GM18505 (cell line): ENCODE results near the gene TEAD1.

ENCODE experiments used
- ATAC-seq: cut with Tn5 transposase; IDR thresholded peaks from one replicate; pipeline ENCODE4 v1.9.1; 2021; ENCODE audit not compliant: unreplicated experiment
- POLR2A ChIP-seq: IDR thresholded peaks from 4 replicates; pipeline ENCODE4 v1.6.1; 2011; ENCODE audit warnings: borderline replicate concordance; ENCODE audit not compliant: insufficient read depth, insufficient read length; ENCODE audit errors: extremely low read depth

The TEAD1 gene

DNA sequence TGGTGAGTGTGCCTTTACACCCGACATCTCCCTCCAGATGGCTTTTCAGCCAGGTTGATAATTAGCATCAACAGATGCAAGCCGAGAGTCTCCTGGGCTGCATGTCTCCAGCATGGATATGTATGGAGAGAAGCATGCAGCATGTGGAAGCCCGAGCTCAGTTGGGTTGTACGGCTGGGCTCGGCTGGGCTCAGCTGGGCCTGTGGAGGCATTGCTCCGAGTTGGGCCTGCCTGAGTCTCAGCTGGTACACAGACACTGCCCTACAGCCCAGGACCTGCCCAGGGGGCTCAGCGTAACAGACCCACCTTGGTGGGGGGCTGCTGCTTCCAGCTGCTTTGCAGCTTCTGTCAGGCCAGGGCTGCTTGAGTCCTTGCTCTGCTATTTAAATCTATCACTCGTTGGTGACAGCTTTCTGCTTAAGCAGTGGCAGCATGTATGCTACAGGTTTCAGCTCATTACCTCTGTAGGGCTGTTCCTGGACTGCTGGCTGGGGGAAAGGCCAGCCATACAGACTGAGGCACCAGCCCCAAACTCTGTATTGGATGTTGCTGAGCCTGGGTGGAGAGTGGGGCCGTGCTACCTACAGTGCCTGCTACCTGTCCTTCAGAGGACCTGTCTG lies 115.5 kb downstream of the TEAD1 start:
- no peak for TF ChIP-seq POLR2A
- ATAC-seq, result no peak

DNA sequence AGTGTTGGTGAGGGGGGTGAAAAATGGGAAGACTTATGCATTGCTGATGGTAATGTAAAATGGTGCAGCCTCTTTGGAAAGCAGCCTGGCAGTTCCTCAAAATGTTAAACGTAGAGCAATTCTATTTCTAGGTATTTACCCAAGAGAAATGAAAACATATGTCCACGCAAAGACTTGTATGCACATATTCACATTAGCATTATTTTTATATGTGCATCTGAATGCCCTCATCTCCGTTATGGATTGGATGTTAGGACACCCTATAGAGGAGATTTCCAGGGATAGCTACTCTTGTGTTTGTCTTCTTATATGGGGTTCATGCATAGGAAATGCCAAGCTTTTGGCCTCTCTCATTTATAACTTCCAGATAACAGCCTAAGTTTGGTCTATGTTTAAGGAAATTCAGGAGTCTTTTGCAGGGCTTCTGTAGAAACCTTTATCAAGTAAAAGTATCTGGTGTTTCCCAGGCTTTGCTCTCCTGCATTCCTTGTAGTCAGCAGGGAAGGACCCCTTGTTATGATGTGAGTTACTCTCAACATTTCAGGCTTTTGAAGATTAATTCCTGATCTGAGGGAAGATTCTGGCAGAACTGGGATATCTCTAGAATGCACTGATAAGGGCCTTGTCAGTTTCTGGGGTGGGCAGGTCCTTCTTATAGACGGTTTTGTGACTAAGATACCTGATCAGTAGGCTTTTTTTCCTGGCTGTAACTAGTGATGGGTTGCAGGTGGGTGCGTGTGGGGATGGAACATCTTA lies 116.8 kb downstream of the TEAD1 start:
- ATAC-seq, result no peak
- no peak for TF ChIP-seq POLR2A

DNA sequence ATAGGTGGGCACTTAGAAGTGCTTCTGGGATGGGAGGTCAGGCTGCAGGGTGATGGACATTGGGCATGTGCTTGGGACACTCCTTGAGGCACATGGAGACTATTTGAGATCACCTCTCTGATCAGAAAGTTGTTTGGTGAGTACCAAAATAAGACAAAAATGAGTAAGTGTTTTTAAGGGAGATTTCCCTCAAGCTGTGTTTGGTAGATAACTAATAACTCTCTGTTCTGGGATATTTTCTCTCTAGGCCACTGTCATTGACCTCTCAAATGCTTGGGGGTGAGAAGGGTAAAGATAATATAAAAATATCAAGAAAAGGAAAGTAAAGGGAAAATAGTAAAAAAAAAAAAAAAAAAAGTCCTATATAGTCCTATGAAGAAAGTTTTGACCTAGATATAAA lies 117.8 kb downstream of the TEAD1 start:
- TF ChIP-seq POLR2A, result no peak
- ATAC-seq, result no peak

DNA sequence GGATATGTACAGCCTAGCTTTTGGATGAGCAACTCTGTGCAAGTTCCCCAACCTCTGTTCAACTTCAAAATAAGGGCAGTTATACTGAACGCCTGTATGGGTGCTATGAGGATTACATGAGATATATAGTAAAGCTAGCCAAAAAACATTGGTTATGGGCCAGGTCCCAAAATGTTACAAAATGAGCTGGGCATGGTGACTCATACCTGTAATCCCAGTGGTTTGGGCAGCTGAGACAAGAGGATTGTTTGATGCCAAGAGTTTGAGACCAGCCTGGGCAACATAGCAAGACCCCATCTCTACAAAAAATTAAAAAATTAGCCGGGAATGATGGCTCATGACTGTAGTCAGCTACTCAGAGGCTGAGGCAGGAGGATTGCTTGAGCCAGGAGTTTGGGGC lies 118.4 kb downstream of the TEAD1 start:
- no peak for TF ChIP-seq POLR2A

DNA sequence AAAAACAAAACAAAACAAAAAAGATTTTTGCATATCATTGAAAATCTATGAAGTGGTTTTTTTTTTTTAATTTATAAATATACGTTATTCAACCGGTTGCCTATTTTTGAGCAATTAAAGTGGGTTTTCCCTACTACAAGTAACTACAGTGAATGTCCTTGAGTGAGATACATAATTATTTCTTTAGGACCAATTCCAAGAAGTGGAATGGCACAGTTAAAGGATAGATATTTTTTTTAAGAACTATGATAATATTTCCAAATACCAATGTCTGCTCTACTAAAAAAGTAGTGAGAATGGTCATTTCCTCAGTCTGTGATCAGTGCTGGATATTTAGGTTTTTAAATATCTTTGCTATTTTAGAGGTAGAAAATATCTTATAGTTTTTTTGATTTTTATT lies 118.8 kb downstream of the TEAD1 start:
- ATAC-seq, result no peak
- no peak for TF ChIP-seq POLR2A

More for the DNA sequence above, 118.4 kb downstream of the TEAD1 start:
- ATAC-seq, result no peak

DNA sequence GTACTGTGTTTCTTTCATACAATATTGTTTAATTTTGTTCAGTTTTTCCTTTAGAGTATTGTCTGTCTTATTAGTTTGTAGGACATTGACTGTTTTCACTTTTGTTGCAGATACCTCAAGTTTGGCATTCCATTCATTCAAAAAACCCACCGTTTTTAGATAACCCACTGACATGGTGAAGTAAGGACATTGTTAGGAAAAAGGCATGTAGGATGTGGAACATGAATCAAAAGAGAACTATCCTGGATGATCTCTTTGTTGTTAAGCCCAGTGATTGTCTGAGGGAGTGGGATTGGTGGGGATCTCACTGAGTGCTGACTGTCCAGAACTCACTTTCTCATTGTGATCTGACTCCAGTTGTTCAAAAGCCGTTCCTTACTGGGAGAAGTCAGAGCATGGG lies 119.3 kb downstream of the TEAD1 start:
- ATAC-seq, result no peak
- no peak for TF ChIP-seq POLR2A

DNA sequence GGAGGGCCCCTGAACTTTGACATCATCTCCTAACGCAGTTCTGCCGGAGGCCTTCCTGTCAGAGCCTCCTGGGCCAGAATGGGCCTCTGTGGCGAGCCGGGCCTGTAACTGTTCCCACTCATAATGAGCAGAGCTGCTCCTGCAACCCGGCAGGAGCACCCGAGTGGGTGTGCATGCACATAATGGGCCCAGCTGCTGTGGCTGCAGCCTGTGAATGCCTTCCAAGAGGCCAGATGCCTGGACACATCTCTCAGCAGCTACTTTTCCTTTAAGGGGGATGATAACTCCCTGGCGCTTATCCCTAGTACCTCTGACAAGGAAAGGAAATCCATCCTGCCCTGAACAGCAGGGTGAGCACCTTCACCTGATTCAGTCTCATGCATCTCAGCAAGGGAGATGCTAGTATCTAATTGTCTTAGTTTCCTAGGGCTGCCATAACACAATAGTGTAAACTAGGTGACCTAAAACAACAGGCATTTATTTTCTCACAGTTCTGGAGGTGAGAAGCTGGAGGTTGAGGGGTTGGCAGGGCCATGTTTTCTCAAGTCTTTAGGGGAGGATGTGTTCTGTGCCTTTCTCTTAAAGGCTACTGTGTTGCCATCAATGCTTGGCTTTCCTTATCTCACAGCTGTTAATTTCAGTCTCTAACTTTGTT lies 120.5 kb downstream of the TEAD1 start:
- TF ChIP-seq POLR2A, result no peak
- ATAC-seq, result no peak

DNA sequence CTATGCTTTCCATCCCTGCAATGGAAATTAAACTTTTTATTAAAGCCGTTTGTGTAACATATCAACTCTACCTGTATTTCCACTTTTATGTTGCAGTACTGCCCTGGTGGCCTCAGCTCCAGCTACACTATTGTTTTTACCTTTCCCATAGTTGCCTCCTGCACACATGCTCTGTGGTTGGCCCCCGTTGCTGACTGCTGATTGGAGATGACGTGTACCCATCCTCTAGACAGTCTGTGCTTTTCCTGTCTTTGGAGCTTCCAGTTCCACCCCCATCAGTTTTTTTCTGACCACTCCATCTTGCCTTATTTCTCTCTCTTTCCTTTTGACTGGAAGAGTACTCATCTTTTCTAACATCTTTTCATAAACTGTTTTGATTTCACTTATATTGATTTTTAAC lies 123.8 kb downstream of the TEAD1 start:
- ATAC-seq, result no peak
- no peak for TF ChIP-seq POLR2A

DNA sequence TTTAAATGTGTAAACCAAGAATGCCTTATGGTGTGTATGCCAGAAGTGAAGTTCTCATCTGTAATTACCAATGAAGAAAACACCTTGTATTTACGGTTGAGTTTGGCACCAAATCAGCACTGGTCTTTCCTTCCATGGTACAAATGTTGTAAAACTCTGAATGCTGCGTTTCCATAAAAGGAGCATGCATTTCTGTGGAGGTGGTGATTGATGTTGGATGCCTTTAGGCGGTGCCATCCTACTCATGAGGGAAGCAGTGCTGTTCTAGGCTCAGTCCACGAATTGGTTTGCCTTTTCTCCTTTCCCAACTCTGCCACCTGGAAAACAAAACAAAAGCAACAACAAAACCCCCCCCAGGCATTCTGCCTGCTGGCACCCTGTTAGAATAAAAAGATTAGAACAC lies 124.4 kb downstream of the TEAD1 start:
- TF ChIP-seq POLR2A, result no peak
- no peak for ATAC-seq

DNA sequence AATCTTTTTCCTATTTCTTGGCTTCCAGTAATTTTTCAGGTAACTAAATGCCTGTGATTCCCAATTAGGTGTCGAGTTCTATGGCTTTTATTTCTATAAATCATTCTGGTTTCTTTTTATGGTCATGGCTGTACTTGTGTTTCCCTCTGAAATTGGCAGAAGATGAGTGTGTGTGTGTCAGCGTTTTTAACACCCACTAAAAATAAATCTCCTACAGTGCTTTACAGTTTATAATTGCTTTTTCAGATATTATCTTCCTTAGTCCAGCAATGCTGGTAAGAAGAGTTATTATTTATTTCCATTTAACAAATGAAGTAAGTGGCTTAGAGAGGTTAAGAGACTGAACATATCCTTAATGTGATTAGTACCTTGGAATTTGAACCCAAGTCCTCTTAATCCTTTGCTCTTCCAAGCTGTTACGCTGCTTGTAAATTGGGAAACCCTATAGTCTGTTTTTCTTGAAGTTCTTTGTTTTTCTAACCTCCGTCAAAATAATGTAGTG lies 125.2 kb downstream of the TEAD1 start:
- no peak for TF ChIP-seq POLR2A
- no peak for ATAC-seq

DNA sequence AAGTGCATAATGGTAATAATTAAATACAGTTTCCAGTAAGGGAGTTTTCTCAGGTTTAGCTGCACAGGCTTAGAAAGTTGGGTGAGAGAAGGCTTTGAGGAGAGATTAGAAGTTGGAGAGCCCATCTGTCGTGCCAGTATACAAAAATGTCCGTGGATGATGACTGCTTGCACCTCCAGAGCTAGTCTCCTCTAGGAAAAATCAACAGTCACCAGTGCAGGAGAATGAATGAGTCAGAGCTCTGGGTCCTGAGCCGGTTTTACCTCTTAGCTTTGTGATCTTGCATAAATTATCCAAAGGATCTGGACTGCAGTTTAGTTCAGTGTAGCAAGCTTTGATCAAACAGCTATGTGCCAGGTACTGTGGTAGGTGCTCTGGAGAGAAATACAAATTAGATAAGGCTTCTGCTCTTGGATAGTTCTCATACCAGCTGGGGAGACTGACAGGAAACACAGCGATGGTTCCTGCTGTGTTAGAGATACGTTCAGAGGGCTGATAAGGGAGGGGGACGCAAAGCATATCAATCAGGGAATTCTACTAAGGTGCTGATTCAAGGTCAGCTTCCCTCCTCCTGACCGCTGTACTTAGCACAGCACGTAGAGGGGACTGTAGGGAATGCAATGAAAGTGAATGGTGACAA lies 125.9 kb downstream of the TEAD1 start:
- TF ChIP-seq POLR2A, result no peak
- ATAC-seq, result no peak

DNA sequence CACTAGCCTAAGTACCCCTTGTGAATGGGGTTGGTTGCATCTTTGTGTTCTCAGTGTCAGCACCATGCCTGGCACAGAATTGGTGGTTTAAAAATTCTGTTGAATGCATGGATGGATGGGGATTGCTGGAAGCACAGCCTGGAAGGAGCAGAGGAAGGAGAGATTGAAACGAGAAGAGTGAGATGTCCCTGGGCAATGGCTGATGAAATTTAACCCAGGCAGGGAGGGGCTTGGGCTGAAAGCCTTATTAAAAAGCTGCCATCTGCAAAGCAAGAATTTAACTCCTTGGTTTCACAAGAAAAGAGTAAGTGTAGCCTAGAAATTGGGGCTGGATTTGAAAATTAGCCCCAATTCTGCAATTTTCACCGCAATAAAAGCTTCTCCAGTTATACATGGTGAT lies 126.7 kb downstream of the TEAD1 start:
- TF ChIP-seq POLR2A, result no peak
- no peak for ATAC-seq

DNA sequence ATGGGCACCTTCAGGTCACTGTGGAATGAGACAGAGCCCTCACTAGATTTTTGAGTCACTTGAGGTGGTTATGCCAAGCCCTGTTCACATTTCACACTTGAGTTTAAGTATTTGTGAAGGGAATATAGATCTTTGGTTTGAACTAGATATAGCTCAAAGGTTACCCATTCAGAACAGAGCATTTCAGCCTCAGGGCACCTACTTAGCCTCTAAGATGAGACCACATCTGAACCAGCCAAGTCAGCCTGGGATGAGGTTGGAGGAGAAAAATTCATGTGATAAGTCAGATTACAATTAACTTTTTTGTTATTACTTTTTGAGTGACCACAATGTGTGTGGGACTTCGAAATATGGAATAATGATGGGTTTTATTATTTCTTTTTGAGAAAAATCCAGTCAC lies 127.8 kb downstream of the TEAD1 start:
- no peak for TF ChIP-seq POLR2A
- no peak for ATAC-seq
